GM19193 (cell line): ENCODE measurements around the gene ATP8B1.

Experiments
- POLR2A ChIP-seq: IDR thresholded peaks from 4 replicates; pipeline ENCODE4 v1.6.1; 2011; ENCODE audit not compliant: insufficient read depth, insufficient read length; ENCODE audit errors: extremely low read depth

The ATP8B1 gene

DNA sequence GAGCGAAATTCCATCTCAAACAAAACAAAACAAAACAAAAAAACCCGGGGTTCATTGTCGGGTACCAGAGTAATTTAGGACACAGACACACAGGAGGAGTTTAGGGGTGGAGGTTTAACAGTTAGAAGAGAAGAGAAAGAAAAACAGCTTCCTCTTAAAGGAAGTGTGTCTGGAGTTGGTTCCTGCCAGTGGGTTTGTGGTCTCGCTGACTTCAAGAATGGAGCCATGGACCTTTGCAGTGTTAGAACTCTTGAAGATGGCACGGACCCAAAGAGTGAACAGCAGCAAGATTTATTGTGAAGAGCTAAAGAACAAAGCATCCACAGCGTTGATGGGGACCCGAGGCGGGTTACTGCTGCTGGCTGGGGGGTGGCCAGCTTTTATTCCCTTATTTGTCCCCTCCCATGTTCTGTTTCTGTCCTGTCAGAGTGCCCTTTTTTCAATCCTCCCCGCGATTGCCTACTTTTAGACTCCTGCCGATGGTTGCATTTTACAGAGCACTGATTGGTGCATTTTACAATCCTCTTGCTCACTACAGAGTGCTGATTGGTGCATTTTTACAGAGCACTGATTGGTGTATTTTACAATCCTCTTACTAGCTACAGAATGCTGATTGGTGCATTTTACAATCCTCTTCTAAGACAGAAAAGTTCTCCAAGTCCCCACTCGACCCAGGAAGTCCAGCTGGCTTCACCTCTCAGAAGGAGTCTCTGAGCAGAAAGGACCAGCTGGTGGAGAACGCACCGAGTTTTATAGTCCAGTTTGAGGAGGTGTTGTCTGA lies 28.7 kb upstream of the ATP8B1 start:
- TF ChIP-seq POLR2A, result no peak

DNA sequence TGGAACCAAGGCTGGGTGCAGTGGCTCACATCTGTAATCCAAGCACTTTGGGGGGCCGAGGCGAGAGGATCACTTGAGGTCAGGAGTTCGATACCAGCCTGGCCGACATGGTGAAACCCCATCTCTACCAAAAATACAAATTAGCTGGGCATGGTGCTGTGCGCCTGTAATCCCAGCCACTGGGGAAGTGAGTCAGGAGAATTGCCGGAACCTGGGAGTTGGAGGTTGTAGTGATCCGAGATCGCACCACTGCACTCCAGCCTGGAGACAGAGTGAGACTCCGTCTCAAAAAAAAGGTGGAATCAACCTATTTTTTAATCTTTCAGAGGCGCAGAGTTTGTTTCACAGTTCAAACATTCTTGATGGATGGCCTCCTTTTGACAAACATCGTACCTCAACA lies 24.5 kb upstream of the ATP8B1 start:
- no peak for TF ChIP-seq POLR2A

- TF ChIP-seq POLR2A, result no peak
Observed at GRCh38 chr18:57826252-57826651, 23.1 kb upstream of the ATP8B1 start.

- TF ChIP-seq POLR2A, result no peak
Observed at GRCh38 chr18:57819671-57820460, 16.8 kb upstream of the ATP8B1 start.

DNA sequence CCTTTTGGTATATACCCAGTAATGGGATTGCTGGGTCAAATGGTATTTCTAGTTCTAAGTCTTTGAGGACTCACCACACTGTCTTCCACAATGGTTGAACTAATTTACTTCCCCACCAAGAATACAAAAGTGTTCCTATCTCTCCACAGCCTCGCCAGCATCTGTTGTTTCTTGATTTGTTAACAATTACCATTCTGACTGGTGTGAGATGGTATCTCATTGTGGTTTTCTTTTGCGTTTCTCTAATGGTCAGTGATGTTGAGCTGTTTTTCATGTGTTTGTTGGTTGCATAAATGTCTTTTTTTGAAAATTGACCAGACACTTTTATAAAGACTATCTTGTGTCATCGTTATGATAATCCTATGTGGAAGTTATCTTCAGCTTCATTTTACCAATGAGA lies 16.0 kb upstream of the ATP8B1 start:
- TF ChIP-seq POLR2A, result no peak

DNA sequence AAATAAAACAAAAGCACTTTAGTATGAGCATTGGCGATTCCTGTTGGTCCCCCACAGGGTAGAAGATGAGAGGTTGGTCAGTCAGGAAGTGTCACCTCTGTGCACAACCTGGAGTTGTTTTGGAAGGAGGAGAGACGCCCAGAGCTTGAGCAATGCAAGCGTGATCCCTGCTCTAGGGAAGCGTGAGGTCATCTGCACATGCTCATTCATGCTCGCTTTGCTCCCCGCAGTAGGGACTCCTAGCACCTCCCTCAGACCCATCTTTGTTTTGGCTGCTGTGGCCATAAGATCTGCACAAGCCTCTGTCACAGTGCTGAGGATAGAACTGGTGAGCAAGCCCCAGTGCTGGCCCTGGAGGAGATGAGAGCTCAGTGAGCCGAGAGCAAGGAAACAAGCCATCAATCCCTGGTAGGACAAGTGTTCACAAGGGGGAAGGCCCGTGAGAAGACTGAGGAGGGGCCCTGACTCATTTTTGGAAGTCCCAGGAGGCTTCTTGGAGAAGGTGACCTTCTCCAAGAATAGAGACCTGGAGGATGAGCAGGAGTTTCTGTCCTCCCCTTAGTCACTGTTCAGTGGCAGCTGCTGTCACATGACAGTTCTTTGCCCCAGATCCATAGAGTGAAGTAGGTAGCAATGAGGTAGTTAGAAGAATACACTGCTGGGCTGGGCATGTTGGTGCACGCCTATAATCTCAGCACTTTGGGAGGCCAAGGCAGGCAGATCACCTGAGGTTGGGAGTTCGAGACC lies 13.3 kb upstream of the ATP8B1 start:
- TF ChIP-seq POLR2A, result no peak

GRCh38 chr18:57814555-57814954 lies 11.4 kb upstream of the ATP8B1 start:
- no peak for TF ChIP-seq POLR2A

- no peak for TF ChIP-seq POLR2A
Observed at GRCh38 chr18:57813245-57813644, 10.1 kb upstream of the ATP8B1 start.

DNA sequence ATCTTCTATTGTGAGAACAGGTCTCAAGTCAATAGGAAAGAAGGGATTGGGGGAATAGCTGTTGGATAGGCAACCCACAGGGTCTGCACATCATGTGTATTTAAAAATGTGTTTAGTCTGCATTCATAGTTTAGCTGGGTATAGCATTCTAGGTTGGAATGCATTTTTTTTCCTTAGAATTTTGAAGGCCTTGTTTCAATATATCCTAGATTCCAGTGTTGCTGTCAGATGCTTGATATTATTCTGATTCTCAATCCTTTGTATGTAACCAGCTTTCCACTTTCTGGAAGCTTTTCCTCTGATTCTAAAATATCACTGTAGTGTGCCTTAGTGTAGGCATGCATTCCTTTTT lies 9.0 kb upstream of the ATP8B1 start:
- no peak for TF ChIP-seq POLR2A

- no peak for TF ChIP-seq POLR2A
Observed at GRCh38 chr18:57811477-57812125, 8.5 kb upstream of the ATP8B1 start.

GRCh38 chr18:57809190-57809589 lies 6.1 kb upstream of the ATP8B1 start:
- TF ChIP-seq POLR2A, result no peak

DNA sequence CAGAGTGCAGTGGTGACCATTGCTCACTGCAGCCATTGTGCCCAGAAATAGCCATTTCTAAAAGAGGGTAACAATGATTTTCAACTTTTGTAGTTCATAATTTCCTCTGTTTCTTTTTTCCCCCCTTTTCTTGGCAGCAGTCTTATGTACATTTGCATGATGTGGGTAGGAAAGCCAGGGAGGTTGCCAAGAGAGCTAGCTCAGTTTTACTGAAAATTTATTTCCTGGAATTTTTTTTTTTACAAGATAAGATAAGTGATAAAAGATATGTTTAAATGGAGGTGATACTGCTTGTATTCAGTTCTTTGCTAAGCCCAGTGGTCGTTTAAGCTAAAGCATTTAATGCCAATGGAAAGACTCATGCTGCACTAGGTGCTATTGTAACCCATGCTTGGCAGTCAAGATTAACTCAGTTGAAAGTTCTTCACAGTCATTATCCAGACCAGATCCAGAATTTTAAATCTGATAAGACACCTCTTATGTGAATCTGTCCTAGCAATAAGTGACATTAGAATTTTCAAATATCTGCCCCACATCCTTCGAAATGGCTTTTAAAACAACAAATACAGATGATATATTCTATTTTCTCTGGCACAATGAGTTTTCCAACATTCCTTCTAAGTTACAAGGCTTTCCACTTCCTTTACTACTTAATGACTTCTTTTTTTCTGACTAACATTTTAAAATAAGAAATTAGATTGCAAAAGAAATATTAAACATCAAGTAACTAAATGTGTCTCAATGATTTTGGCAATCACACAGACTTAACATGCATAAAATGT lies 4.4 kb upstream of the ATP8B1 start:
- no peak for TF ChIP-seq POLR2A

GRCh38 chr18:57806978-57807285 lies 3.8 kb upstream of the ATP8B1 start:
- no peak for TF ChIP-seq POLR2A

DNA sequence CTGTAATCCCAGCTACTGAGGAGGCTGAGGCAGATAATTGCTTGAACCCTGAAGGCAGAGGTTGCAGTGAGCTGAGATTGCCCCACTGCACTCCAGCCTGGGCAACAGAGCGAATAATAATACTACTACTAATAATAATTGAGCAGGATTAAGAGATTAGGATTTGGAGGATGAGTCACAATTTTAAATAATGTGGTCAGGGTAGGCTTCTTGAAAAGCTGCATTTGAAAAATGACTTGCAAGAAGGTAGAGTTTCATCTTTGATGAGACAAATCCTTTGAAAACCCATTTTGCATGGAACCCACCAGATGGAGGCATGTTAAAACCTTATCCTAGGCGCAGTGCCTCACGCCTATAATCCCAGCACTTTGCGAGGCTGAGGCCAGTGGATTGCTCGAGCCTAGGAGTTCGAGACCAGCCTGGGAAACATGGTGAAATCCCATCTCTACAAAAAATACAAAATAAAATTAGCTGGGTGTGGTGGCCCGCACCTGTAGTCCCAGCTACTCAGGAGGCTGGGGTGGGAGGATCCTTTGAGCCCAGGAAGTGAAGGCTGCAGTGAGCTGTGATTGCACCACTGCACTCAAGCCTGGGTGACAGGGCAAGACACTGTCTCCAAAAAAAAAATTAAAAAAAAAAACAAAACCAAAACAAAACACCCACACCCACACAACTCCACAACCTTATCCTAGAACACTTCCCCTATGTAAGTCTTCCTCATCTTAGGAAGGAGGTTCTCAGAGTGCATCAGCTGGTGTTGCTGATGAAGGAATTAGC lies 3.3 kb upstream of the ATP8B1 start:
- TF ChIP-seq POLR2A, result no peak
